Lower lobe of right lung (tissue), 2 donors: Measurements from ENCODE around the gene KLK8. TPM values are rescaled to one million over a fixed set of nuclear protein-coding genes. Genes with fewer than 3 reads are reported as not detected.

Experiments used
- ATAC-seq, 2 donors: fragments of 200-7000 bp; cut with Tn5 transposase; one replicate each; pipeline ENCODE4 v1.9.1; 2020 to 2022; ENCODE audit warnings: mild to moderate bottlenecking in 2 of 2, moderate library complexity in 2 of 2
- DNase-seq: peaks from one replicate; pipeline ENCODE4 v3.0.0-alpha.2; 2020
- H3K27ac ChIP-seq: fragments of 200-600 bp; one replicate; pipeline ENCODE4 v1.8.0; 2022
- H3K27me3 ChIP-seq: fragments of 200-600 bp; one replicate; pipeline ENCODE4 v1.8.0; 2022; ENCODE audit warnings: low read depth
- H3K36me3 ChIP-seq: fragments of 200-600 bp; one replicate; pipeline ENCODE4 v1.8.0; 2022; ENCODE audit warnings: mild to moderate bottlenecking
- H3K4me1 ChIP-seq: fragments of 200-600 bp; one replicate; pipeline ENCODE4 v1.8.0; 2022
- H3K4me3 ChIP-seq: fragments of 200-600 bp; one replicate; pipeline ENCODE4 v1.8.0; 2022; ENCODE audit warnings: mild to moderate bottlenecking
- H3K9me3 ChIP-seq: fragments of 200-600 bp; one replicate; pipeline ENCODE4 v1.8.0; 2022
- intact Hi-C: fragments of 100-400 bp; cut with DNase I; formaldehyde crosslinking; loops from one replicate; pipeline ENCODE4 v1.11.0; 2022
- total RNA-seq: library from RNA; stranded (reverse); fragmentation: NEBNext Ultra II Directional; extraction: Animal tissue kit (Norgen Biotek cat#: 25700); gene quantifications from one replicate; pipeline ENCODE4 v1.2.1, GENCODE V29; 2021
- TF ChIP-seq, protein P1 (sequence below): fragments of 200-600 bp; IDR thresholded peaks from one replicate; pipeline ENCODE4 v1.8.0; 2022; ENCODE audit warnings: antibody characterized with exemption, mild to moderate bottlenecking
- donor health status: DM: no; HTN: yes; CAD: no; lungs with severe emphysema.

KLK8 gene
- total RNA-seq, 1 donor from 2014 or later, result not detected

- no peak for DNase-seq
- TF ChIP-seq, protein P1, sequence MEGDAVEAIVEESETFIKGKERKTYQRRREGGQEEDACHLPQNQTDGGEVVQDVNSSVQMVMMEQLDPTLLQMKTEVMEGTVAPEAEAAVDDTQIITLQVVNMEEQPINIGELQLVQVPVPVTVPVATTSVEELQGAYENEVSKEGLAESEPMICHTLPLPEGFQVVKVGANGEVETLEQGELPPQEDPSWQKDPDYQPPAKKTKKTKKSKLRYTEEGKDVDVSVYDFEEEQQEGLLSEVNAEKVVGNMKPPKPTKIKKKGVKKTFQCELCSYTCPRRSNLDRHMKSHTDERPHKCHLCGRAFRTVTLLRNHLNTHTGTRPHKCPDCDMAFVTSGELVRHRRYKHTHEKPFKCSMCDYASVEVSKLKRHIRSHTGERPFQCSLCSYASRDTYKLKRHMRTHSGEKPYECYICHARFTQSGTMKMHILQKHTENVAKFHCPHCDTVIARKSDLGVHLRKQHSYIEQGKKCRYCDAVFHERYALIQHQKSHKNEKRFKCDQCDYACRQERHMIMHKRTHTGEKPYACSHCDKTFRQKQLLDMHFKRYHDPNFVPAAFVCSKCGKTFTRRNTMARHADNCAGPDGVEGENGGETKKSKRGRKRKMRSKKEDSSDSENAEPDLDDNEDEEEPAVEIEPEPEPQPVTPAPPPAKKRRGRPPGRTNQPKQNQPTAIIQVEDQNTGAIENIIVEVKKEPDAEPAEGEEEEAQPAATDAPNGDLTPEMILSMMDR, result no peak
- no peak for ATAC-seq
- no peak overlapping the region for H3K27ac ChIP-seq
- H3K4me1 ChIP-seq, result no peaks in the 10 kb centered on the region
- H3K9me3 ChIP-seq, result no peaks in the 10 kb centered on the region
- intact Hi-C loops, result no loop called here
- no peak overlapping the region for H3K4me3 ChIP-seq
- H3K27me3 ChIP-seq, result peaks cover 12% of the 10 kb centered on the region
- H3K36me3 ChIP-seq, result no peaks in the 10 kb centered on the region
Observed at GRCh38 chr19:50959731-50960500, 41.5 kb downstream of the KLK8 start.

- no peaks in the 10 kb centered on the region for H3K9me3 ChIP-seq
- ATAC-seq (no peak), DNase-seq (no peak)
- H3K4me1 ChIP-seq, result no peaks in the 10 kb centered on the region
- H3K27me3 ChIP-seq, result peaks cover 5% of the 10 kb centered on the region
- intact Hi-C loops, result no loop called here
- TF ChIP-seq, protein P1, result no peak
- no peak overlapping the region for H3K4me3 ChIP-seq
- H3K36me3 ChIP-seq, result no peaks in the 10 kb centered on the region
- H3K27ac ChIP-seq, result no peak overlapping the region
Observed at GRCh38 chr19:50957587-50957986, 43.8 kb downstream of the KLK8 start.

GRCh38 chr19:50952910-50953309, 48.5 kb downstream of the KLK8 start, which contains the start of gene KLK5:
Gene KLK5, minus strand, starts transcription at chr19:50953038. Its CDS starts 381 bp downstream, at chr19:50952657.
- no peak within 1 kb of the TSS for H3K4me3 ChIP-seq
- H3K4me1 ChIP-seq, result no peaks in the 10 kb centered on the region
- no peak for ATAC-seq
- H3K36me3 ChIP-seq, result no peaks in the 10 kb centered on the region
- no peaks in the 10 kb centered on the region for H3K9me3 ChIP-seq
- intact Hi-C loops, result no loop called here
- H3K27ac ChIP-seq, result no peak within 1 kb of the TSS
- H3K27me3 ChIP-seq, result no peaks in the 10 kb centered on the region
- no peak for DNase-seq
- TF ChIP-seq, protein P1, result no peak

- H3K36me3 ChIP-seq, result no peaks in the 10 kb centered on the region
- no peak for ATAC-seq
- H3K4me3 ChIP-seq, result no peak overlapping the region
- no peaks in the 10 kb centered on the region for H3K27me3 ChIP-seq
- intact Hi-C loops, result no loop called here
- no peak overlapping the region for H3K27ac ChIP-seq
- DNase-seq, result no peak
- no peaks in the 10 kb centered on the region for H3K4me1 ChIP-seq
- TF ChIP-seq, protein P1, result no peak
- no peaks in the 10 kb centered on the region for H3K9me3 ChIP-seq
Observed at GRCh38 chr19:50949861-50950260, 51.5 kb downstream of the KLK8 start.

DNA sequence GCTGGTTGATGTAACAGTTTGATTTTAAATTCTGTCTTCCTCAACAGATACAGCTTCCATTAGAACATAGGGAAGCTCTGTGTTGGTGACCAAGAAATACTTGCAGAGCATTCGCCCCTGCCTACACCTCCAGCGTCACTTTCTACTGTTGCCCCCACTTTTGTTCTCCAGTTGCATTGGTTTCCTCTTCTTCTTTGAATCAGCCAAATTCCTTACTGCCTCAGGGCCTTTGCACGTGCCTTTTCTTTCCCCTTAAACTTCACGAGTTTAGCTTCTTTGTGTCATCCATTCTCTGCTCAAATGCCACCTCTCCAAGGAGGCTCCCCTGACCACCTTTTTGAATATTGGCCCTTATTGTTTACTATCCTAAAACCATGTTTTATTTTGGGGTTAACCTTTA, 54.3 kb downstream of the KLK8 start:
- Histone ChIP-seq H3K4me1 (no peaks in the 10 kb centered on the region), H3K27me3 (no peaks in the 10 kb centered on the region), H3K36me3 (no peaks in the 10 kb centered on the region), H3K27ac (no peak overlapping the region), H3K4me3 (no peak overlapping the region), H3K9me3 (no peaks in the 10 kb centered on the region)
- intact Hi-C loops, result no loop called here
- ATAC-seq, result no peak
- no peak for DNase-seq
- TF ChIP-seq, protein P1, result no peak

Other genes starting within 250 kb of the KLK8 start
- not detected for gene GPR32, start 231.1 kb downstream of the KLK8 start, total RNA-seq
- gene ACP4, start 211.2 kb downstream of the KLK8 start, total RNA-seq, result not detected
- gene KLK1, start 177.8 kb downstream of the KLK8 start, total RNA-seq, result 1.9 TPM
- not detected for gene KLK15, start 168.0 kb downstream of the KLK8 start, total RNA-seq
- not detected for gene KLK3, start 146.7 kb downstream of the KLK8 start, total RNA-seq
- not detected for gene KLK2, start 128.2 kb downstream of the KLK8 start, total RNA-seq
- gene KLK4, start 90.2 kb downstream of the KLK8 start, total RNA-seq, result not detected
- gene KLK5, start 48.6 kb downstream of the KLK8 start, total RNA-seq, result not detected
- gene KLK6, start 32.0 kb downstream of the KLK8 start, total RNA-seq, result not detected
- not detected for gene KLK7, start 17.7 kb downstream of the KLK8 start, total RNA-seq
- gene KLK10, start 18.1 kb upstream of the KLK8 start, total RNA-seq, result 5.7 TPM
- gene KLK11, start 25.0 kb upstream of the KLK8 start, total RNA-seq, result 11.2 TPM
- gene KLK12, start 33.4 kb upstream of the KLK8 start, total RNA-seq, result 1.9 TPM
- 0.56 TPM for gene KLK13, start 63.5 kb upstream of the KLK8 start, total RNA-seq
- gene KLK14, start 81.3 kb upstream of the KLK8 start, total RNA-seq, result 0.89 TPM
- 8.3 TPM for gene CTU1, start 106.8 kb upstream of the KLK8 start, total RNA-seq
- gene SIGLEC9, start 123.3 kb upstream of the KLK8 start, total RNA-seq, result 24.8 TPM
- 10.0 TPM for gene SIGLEC7, start 140.7 kb upstream of the KLK8 start, total RNA-seq
- gene CD33, start 223.5 kb upstream of the KLK8 start, total RNA-seq, result 32.0 TPM
- gene SIGLECL1, start 249.5 kb upstream of the KLK8 start, total RNA-seq, result not detected